ACHN (cell line): ENCODE data around the gene ATXN7L1.
"Not testable (repeated sequence)": the region's sequence is repeated elsewhere in the genome, so short reads cannot be mapped to it uniquely, and the experiment has no call there.

Source experiments
- DNase-seq: peaks from one replicate; pipeline ENCODE4 v3.0.0-alpha.2; 2015
- in situ Hi-C: cut with HindIII; loops from 2 replicates; pipeline ENCODE4 v1.10.0; 2017; ENCODE audit warnings: low sequenced_read_pairs, low pct_ligation_motif_present, low pct_unique_long_range_greater_than_20kb

Gene ATXN7L1

DNA sequence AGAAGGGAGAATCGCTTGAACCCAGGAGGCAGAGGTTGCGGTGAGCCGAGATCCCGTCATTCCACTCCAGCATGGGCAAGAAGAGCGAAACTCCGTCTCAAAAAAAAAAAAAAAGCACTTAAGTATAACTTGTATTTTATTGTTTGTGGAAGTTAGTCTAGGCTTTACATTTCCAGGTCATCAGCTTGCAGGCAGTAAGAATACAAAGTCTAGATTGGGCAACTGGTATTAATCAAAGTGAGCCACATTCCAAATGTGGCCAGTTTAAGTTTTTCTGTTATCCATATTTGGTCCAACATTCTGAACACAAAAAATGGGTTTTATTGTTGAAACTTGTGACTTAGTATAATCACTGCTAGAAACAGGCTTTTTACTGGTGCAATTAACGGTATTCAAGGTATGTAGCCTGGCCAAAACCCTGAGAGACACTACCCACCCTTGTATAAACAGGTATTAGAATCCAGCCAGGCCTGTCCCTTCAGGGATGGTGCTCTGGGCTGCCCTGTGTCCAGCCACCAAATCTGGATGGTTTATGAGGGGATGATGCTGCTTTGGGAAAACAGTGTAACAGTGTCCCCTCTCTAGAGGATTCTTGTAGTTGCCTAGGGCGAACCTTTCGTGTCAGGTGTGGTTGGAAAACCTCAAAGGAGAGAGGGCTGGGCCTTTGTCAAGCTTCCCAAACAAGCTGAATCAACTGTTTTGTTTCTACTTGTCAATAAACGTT is 173.0 kb downstream of the ATXN7L1 start:
- in situ Hi-C loops: no loop called here
- no peak for DNase-seq

DNA sequence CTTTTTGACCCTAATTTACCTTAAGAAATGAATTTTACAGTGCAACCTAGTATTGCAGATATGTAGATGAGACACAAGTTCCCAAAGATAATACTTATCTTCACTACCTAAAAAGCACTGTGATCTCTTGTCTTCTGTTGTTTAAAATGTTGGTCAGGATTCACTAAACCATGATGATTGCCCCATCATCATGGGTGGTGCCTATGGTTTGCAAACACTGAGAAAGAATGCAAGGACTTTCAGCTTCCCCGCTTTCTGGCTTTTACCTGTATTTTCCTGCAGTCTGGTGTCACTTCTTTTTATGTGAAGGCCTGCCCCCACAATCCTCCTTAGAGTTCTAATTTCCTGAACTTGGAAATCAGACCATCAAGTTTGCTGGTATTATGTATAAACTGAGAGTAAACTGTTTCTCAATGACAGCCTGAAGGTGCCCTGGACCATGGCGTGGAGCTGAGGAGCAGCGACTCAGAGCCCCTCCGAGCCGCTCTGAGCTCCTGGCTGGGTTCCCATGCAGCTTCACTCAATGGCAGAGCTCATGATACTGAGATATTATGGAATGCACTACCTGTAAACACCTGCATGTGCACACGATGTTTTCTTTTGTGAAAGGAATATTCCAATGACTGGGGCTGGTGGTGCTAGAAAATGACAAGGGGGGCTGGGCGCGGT is 176.7 kb downstream of the ATXN7L1 start:
- no peak for DNase-seq
- in situ Hi-C loops: no loop called here

DNA sequence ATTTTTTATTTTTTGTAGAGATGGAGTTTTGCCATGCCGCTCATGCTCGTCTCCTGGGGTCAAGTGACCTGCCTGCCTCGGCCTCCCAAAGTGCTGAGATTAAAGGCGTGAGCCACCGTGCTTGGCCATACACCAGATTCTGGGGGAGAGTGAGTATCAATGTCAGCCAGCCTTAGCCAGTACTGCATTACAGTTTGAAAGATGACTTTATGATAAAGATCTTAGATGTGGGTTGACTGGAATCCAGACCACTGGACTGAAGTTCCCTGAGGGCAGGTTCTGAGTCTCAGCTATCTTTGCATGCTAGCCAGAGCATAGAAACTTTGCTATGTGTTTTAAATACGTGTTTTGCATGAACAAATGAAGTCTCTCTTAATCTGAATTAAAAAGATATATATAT is 177.9 kb downstream of the ATXN7L1 start:
- in situ Hi-C loops: no loop called here
- DNase-seq: no peak

DNA sequence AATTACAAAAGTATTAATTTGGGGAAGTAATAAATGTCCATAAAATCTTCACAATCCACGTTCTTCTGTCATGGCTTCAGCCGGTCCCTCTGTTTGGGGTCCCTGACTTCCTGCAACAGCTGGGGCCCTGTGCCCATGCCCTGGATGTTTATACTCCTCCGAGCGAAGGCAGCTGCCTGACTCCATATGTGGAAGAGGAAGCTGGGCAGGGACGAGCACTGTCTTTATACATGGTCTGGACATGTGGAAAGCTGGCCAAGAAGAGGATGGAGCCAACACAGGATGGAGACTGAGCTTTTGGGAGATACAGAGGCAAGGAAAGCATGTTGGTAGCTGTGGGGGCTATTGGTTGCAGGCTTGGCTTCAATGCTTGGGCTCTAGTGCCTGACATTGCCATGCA is 178.6 kb downstream of the ATXN7L1 start:
- in situ Hi-C loops: no loop called here

DNA sequence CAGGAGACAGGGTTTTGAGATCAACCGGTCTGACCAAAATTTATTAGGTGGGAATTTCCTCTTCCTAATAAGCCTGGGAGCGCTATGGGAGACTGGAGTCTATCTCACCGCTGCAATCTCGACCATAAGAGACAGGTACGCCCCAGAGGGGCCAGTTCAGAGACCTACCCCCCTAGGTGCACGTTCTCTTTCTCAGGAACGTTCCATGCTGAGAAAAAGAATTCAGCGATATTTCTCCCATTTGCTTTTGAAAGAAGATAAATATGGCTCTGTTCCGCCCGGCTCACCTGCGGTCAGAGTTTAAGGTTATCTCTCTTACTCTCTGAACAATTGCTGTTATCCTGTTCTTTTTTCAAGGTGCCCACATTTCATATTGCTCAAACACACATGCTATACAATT is 179.2 kb downstream of the ATXN7L1 start:
- DNase-seq, in situ Hi-C loops: not testable (repeated sequence)

More for the DNA sequence above, 178.6 kb downstream of the ATXN7L1 start:
- DNase-seq: no peak

DNA sequence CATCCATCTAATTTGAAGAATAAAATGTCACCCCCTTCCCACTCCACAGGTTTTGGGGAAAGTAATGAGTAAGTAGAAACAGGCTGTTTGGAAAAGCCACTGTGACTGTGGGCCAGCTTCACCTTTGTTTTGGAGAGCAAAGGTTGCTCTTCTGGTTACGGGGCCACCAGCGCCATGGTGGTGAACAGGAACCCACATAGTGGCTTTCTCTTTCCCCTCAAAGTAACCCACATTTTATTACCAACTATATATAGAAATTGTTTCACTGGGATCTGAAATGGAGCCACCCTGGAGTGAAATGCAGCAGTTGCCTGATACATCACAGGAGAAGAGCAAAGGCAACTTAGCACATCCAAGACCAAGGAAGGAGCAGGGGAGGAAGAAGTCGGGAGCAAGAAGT is 182.8 kb downstream of the ATXN7L1 start:
- in situ Hi-C loops: no loop called here
- DNase-seq: no peak

DNA sequence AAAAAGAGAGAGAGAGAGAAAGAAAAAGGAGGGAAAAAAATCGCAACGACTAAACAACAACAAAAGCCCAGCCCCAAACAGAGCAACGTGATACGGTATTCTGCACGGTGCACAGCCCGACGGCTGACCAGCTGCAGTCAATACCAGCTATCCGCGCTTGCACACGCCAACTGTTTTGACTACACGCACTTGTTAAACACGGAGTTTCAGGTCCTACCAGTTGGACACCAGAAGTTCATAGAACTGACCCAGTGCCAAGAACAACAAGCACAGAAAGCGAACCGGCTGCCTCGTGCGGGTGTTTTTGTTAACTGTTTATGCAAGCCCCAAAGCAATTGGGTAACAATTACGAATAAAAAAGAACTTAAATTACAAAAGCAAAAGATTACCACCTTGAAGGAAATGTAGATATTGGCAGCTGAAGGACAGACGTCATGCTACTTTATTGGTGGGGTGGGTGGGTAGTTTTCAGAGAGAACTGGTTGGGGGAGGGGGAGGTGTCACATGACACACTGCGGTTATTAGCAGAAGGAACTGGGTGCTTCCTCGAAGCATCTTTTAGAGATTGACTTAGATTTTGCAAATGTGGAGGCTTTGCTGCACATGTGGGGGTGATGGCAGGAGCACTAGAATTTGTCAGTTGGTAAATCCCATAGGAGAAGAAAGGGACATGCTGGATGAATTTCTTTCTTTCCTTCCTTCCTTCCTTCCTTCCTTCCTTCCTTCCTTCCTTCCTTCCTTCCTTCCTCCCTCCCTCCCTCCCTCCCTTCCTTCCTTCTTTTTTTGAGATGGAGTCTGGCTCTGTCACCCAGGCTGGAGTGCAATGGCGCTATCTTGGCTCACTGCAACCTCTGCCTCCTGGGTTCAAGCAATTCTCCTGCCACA is 184.5 kb downstream of the ATXN7L1 start:
- in situ Hi-C loops: no loop called here
- DNase-seq: peak; percentile 49

DNA sequence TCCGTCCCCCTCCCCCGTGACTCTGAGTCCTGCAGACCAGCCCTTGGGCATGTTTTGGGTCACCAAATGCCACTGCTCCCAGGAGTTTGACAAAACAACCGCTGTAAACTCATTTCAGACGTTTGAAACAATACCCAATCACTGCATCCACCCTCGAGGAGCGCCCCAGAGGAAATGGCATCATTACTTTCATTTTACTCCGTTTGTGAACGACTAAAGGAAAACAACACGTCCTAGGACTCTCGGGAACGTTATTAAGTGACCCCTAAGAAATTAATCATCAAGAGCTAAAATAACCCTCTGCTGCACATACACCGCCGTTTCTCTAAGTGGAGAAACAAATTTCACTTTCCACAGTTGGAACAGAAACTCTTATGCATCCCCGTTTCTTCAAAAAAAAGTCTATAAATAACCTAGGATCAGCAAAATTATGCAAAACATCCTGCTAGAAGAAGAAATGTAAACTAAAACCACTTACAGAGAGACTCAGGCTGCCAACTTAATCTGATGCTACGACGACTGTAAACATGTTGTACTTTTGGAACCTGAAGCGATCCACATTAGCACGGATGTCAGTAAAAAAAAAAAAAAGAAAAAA is 185.2 kb downstream of the ATXN7L1 start:
- DNase-seq: peak; percentile 46
- in situ Hi-C loops: no loop called here

DNA sequence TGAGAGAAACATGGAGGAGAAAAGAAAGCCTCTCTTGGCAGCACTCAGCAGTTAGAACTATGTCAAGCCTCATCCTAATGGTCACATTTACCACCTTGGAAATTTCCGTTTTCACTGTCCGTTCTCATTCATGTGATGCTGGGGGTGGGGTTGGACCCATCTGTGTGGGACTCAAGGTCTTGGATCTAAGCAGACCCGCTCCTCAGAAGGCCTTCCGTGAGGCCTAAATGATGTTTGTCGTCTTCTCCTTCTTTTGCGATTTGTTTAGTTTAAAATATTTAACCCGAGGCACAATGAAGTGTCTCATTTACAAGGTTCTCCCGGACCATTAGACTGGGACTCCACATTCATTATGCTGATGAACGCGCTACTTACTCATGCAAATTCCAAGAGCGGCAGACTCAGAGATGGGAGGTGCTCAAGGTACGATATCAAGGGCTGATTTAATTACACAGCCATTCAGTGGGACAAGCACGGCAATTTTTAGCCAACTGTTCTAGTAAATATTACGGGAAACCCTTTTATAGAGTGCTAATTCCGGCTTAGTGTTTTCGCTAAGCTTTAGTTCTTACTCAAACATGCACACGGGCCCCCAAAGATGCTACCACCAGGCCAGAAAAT is 186.0 kb downstream of the ATXN7L1 start:
- no peak for DNase-seq
- in situ Hi-C loops: no loop called here

DNA sequence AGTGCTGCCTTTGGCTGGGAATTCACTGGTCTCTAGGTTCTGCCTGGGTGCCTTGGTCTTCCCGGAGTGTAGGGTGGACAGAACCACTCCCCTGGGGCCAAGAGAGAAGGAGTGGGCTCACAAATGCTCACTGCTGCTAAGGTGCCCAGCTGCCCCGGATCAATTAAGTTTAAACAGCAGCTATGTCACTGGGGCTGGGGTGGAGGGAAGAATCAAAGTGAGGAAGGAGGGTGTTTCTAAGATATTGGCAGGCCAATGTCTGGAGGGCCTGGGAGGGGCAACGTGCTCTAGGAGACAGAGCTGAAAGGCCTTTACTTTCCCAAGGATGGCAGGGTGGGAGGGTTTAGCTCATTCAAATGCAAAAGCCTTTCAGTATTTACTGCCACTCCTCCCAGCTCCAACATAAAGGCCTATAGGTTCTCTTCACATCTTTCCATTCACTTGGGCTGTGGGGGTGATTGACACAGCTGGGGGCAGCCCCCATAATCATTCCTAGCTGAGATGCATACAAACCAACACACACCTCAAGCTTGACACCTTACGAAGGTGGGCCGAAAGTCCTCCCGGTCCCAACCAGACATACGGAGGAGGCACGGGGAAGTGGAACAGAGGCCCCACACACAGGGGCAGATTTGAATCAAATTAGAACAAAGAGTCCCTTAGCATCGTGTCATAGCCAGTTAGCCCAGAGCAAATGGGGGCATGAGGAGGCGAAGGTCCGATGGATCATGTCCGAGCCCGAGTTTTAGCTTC is 187.2 kb downstream of the ATXN7L1 start:
- in situ Hi-C loops: no loop called here
- no peak for DNase-seq

DNA sequence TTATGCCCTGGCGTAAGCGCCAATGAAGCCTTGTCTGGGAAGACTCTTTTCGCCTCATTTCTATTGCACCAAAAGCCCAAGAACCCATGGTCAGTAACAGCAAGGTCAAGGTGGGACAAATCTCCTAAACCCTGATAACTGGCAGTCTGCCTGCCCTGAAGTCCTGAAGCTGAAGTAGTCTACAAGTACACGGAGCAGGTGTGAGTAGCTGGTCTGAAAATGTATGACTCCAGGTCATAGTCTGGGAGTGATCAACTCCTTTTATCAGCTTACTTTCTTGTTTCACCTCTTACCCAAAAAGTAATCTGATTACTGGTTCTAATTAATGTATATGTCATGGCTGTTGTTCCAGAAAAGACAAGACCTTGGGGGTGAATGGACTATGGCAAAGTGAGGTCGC is 187.8 kb downstream of the ATXN7L1 start:
- DNase-seq: no peak
- in situ Hi-C loops: no loop called here

DNA sequence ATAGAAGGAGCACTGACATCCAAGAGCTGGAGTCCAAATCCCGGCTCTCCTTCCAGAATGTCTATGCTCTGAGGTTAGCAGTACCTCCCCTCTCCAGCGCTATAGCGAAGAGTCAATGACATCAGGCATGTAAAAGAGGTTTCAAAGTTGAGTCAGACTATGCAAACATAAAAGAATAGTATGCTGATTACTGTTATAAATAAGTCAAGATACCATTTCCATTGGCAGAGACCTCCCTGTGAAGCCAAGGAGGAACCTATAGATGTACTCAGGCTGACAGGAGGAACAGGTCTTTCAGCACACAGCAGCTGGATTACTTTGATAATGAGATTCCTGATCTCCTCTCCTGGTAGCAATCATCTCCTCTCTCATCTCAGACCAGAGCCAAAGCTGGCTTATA is 191.2 kb downstream of the ATXN7L1 start:
- in situ Hi-C loops: no loop called here

DNA sequence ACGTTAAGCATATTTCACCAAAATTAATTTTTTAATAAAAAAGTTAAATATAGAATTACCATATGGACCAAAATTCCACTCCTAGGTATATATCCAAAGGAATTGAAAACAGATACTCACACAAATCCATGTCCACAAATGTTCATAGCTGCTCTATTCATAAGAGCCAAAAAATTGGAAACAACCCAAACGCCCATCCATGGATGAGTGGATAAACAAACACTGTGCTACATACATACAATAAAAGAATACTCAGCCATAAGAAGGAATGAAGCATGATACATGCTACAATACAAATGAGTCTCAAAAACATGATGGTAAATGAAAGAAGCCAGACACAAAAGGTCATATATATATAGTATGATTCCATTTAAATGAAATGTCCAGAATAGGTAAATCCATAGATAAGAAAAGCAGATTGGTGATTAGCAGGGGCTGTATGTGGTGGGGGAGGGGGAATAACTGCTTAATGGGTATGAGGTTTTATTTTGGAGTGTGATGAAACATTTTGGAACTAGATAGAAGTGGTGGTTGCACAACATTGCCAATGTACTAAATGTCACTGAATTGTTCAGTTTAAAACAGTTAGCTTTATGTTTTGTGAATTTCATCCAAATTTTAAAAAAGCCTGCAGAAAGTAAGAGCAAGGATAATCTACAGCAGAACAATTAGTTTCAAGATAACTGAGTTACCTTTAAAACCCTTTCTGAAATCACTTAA is 193.9 kb downstream of the ATXN7L1 start:
- no peak for DNase-seq
- in situ Hi-C loops: no loop called here

More for the DNA sequence above, 191.2 kb downstream of the ATXN7L1 start:
- no peak for DNase-seq

DNA sequence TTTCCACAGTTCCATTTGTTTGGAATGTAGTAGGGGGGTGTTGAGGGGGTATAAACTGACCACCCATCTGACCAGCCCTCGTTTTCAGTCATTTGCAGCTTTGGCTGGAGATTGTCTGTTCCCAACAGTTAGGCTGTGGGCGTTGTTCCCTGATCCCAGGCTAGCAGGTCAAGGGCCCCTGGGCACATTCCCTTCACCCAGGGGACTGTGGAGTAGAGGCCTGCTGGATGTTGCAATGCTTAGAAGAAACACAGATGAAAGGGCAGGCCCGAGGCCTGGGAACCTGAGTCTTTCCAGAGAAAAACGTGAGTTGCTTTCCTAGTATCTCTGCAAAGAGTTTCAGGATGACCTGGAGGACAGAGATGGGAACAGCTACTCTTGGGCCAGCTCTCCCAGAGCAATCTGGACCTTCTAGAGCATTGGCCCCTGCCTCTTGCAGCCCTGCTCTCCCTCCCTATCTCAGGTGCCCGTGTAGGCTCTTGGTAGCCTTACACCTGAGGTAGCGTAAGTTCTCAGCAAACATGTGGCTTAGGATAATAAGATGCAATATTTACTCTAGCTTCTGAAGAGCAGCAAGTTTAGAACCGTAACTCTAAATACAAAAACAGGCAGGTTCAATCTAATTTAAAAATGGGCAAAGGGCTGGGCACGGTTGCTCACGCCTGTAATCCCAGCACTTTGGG is 195.8 kb downstream of the ATXN7L1 start:
- no peak for DNase-seq
- in situ Hi-C loops: no loop called here

DNA sequence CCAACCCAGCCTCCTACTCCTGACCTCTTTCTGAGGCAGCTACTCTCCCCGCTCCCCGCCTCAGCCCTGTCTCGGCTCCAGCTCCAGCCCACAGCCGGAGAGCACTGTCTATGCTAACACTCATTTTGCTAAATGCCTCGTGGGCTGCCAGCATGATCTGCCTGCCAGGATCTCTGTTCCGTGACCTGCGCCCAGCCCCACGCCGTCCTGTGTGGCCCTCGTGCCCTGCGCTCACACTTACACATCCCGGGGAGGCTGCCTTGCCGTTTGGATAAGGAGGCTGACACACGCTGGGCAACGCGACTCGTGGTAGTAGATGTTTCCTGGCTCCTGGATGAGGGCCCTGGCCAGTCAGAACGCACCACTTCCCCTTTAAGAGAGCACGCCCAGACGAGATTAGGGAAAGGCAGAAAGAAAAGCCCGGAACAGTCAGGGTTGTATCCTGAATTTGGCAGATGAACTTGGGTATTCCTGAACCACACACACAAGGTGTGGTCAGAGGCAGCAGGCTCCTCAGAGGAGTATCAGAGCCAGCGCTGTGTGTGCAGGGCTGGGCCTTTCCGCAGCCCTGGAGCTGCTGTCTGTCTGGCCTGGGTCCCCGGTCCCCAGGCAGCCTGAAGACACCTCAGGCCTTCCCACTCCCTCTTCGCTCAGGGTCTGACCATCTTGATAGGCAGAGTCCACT is 197.4 kb downstream of the ATXN7L1 start:
- peak; percentile 84 for DNase-seq
- in situ Hi-C loops: no loop called here

DNA sequence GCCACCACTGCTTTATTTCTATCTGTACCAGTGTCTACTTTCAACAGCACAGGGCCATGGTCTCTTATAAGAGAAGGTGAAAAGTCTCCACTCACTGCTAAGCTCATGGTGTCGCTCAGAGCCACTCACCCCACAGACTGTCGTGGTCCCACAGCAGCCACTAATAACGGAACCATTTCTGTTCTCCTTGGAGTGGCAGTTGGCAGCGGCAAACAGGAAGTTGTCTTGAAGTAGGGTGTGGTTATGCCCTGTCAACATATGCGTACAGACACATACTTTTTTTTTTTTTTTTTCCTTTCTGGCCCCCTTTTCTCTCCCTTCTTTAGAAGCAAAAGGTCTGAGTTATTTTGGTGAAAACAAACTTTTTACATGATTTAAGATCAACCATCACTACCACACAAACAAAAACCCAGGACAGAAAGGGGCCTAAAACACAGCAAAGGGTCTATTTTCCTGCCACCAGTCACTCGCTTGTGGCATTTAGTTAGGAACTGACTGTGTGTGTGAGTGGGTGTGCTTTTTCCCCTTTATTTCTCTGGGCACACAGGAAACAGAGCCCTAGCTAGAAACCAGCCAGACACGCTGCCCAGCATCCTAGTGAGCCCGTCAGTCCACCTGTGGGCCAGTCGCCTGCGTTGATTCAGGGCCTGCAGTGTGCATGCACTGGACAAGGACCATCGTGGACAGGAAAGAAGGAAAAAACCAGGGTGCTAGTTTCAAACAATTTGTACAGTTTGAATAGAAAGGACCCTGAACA is 198.4 kb downstream of the ATXN7L1 start:
- in situ Hi-C loops: no loop called here
- peak; percentile 20 for DNase-seq
